Measurements from ENCODE around the gene VPS13D.
A peak's percentile ranks its signal among the peaks of the same experiment; 100 is the strongest.
"Not testable (repeated sequence)": the region's sequence is repeated elsewhere in the genome, so short reads cannot be mapped to it uniquely, and the experiment has no call there.

Gene VPS13D

GRCh38 chr1:12196641-12197482, 33.0 kb upstream of the VPS13D start:
- no peak for DNase-seq

- DNase-seq = no peak
Measured at GRCh38 chr1:12197483-12197880, 32.3 kb upstream of the VPS13D start.

GRCh38 chr1:12200208-12200607, 29.6 kb upstream of the VPS13D start:
- DNase-seq = no peak

GRCh38 chr1:12201352-12202189, 28.3 kb upstream of the VPS13D start:
- no peak for DNase-seq

- no peak for DNase-seq
Measured at GRCh38 chr1:12202190-12202497, 27.7 kb upstream of the VPS13D start.

GRCh38 chr1:12202577-12202976, 27.3 kb upstream of the VPS13D start:
- DNase-seq = no peak

- DNase-seq = no peak
Measured at GRCh38 chr1:12203216-12204007, 26.4 kb upstream of the VPS13D start.

DNA sequence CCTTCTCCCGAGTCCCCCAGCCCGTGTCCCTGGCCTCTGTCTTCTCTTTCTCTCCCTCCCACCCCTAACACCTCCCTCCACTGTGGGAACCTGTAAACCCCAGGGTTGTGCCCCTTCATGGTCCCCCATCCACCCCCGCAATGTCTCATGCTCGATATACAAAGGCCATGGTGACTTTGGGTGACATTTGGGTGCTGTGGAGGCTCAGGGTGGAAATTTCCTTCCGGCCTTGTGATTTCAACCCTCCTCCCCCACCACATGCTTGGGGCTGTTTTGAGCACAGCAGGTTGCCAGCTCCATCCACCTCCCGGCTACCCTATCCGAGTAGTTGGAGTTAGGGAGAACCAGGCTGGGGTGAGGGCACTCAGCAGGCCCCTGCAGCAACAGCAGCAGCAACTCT, 25.7 kb upstream of the VPS13D start:
- no peak for DNase-seq

GRCh38 chr1:12204754-12205658, 24.8 kb upstream of the VPS13D start:
- DNase-seq = no peak

GRCh38 chr1:12206238-12206637, 23.6 kb upstream of the VPS13D start:
- no peak for DNase-seq

- DNase-seq = no peak
Measured at GRCh38 chr1:12206792-12207424, 22.9 kb upstream of the VPS13D start.

GRCh38 chr1:12208271-12208670, 21.6 kb upstream of the VPS13D start:
- DNase-seq = no peak

GRCh38 chr1:12208764-12209494, 20.9 kb upstream of the VPS13D start:
- DNase-seq = peak; percentile 71

DNA sequence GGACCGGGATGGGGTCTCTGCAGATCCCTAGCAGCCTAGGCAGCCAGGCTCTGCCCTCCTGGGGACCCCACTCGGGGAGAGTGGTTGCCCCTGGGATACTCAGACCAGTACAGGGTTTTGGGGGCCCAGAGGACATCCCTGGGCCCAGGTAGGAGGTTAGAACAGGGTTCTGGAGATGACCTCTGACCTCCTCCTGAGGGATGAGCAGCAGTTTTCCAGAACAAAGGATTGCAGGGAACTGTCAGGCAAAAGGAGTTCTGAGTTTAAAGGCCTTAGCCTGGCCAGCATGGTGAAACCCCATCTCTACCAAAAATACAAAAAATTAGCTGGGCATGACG, 20.4 kb upstream of the VPS13D start:
- DNase-seq = no peak

DNA sequence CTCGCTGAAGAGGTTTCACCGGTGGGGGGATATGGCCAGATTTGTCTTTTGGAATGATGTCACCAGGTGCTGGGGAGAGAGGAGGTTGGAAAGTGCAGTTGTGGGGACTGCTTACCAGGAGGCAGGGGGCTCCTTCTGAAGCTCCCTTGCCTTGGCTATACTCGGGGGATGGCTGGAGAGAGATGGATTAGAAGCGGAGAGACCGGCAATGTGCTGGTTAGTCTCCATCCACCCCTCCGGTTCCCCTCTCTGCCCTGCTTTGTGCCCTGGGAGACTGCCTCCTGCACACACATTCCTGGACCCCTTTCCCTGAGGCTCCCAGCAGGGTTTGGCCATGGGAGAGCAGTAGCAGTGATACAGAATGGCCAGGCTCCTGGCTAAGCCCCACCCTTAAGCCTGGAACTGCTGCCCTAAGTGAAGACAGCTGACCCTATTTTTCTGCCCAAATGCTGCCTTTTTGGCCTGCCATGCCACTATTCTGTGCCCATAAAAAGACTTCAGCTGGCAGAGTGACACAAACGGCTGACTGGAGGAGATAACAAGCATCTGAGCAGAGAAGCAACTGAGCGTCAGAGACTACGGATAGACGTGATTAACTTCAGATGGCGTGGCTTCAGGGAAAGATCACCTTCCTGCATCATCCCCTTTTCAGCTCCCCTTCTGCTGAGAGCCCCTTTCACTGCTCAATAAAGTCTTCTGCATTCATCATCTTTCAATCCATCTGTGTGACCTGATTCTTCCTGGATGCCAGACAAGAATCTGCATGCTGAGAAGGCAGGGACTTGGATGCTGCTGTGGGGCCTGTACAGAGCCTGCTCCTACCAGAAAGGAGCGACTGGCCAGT, 14.5 kb upstream of the VPS13D start:
- no peak for DNase-seq

- no peak for DNase-seq
Measured at GRCh38 chr1:12219800-12220199, 10.0 kb upstream of the VPS13D start.

- no peak for DNase-seq
Measured at GRCh38 chr1:12220890-12221289, 8.9 kb upstream of the VPS13D start.

DNA sequence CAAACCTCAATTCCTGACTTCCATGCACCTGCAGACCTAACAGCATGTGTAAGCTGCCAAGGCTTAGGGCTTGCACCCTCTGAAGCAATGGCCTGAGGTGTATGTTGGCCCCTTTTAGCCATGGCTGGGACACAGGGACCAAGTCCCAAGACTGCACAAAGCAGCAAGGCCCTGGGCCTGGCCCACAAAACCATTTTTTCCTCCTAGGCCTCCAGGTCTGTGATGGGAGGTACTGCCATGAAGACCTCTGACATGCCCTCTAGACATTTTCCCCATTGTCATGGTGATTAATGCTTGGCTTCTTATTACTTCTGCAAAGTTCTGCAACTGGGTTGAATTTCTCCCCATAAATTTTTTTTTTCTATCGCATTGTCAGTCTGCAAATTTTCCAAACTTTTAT, 7.1 kb upstream of the VPS13D start:
- DNase-seq = not testable (repeated sequence)

DNA sequence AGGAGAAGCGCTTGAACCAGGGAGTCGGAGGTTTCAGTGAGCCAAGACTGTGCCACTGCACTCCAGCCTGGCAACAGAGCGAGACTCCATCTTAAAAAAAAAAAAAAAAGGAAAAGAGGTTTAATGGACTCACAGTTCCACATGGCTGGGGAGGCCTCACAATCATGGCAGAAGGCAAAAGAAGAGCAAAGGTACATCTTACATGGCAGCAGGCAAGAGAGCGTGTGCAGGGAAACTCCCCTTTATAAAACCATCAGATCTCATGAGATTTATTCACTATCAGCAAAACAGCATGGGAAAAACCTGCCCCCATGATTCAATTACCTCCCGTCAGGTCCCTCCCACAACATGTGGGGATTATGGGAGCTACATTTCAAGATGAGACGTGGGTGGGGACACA, 5.7 kb upstream of the VPS13D start:
- DNase-seq = not testable (repeated sequence)

DNA sequence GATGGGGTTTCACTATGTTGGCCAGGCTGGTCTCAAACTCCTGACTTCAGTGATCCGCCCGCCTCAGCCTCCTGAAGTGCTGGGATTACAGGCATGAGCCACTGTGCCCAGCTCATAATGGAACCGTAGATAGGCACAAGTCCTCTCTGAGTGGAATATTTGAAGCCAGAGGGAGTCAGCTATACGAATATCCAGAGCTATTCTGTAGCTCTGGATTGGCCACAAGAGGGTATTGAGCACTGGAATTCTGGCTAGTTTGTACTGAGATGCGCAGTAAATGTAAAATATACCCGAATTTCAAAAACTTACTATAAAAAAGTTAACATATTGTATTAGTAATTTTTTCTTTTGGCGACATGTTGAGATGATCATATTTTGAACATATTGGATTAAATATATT, 851 bp upstream of the VPS13D start:
- DNase-seq = no peak
